NCI-H748 treated with DMSO at 0.1 percent for 48 hours (cell line): ENCODE measurements around the gene NEK6.
A peak's percentile ranks its signal among the peaks of the same experiment; 100 is the strongest.

ENCODE experiments used
- DNase-seq: peaks from one replicate; lab custom pipeline; 2025; lab: John Stamatoyannopoulos, UW

NEK6 gene

GRCh38 chr9:124296796-124297550 is 39.2 kb downstream of the NEK6 start:
- no peak for DNase-seq

- DNase-seq: no peak
These were observed 39.8 kb downstream of the NEK6 start for GRCh38 chr9:124297551-124297901.

DNA sequence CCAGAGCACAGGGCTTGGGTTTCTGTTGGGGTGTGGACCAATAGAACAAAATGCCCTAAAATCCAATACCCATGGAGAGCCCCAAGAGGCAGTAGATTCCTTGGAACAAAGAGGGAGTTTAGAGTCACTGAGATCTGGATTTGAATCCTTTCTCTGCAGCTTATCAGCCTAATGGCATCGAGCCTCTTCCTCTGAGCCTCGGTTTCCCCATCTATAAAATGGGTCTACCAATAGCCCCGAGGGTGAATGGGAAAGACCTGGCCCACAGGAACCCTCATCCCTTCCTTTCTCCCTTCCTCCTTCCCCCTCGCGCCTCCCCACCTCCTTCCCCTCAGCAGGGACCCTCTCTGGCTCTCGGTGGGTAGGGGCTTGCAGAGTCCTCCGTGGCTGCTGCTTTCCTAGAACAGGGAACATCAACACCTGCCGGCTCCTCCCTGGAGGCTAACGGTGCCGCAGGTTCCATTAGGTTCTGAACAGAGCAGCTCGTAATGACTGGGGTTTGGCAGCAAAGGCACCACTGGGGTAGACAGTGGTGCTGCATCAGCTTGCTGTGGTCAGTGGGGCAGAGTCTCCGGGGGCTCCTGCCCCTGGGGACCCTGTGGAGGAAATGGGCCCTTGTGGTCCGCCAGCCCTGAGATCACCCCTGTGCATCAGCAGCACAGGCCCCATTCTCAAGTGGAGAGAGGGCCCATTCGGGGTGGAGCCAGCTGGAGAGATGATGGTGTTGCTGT is 40.3 kb downstream of the NEK6 start:
- DNase-seq: no peak

DNA sequence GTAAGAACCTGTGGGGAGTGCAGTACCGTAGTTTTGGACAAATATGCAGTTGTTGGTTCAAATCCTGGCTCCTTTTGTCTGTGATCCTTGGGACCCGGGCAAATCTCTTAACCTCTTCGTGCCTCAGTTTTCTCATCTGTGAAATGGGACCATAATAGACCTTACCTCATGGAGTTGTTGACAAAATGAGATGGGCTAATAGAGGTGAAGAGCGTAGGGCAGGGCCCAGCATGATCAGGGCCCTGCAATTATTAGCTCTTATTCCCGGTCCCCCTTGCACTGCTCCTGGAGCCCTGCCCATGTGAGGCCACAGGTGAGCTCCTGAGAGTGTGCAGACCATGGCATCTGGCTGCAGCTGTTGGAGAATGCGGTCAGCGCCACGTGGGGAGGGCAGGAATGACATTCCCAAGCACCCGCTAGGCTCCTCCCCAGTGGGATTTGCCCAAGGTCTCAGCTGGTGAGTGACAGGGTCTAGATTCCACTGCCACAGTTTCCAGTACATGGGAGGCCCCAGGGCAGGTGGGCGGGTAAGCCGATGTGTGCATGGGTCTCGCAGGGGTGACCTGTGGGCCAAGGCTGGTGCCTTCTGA is 41.0 kb downstream of the NEK6 start:
- DNase-seq: no peak

DNA sequence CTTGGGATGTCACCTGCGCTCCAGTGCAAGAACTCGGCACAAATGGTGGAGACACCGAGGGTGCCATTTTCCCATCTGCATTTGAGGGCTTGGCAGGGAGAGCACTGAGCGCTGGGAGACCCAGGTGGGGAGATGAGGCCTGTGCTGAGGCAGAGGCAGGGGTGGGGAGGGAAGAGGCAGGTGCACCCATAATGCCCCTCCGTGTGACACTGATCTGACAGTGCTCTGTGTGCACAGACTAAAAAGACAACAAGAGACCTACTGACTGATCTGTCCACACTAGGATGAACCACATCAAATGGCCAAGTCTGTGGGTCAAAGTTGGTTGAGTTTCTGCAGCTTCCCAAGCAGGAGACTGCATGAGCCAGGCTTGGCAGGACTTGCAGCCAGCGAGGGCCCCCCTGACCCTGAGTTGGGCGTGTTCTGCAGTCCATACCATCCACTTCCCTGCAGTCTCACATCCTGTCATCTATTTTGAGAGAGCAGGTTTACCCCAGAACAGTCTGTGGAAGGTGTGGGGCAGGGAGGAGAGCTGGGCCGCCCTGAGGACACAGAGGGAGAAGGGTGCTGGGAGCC is 41.9 kb downstream of the NEK6 start:
- no peak for DNase-seq

DNA sequence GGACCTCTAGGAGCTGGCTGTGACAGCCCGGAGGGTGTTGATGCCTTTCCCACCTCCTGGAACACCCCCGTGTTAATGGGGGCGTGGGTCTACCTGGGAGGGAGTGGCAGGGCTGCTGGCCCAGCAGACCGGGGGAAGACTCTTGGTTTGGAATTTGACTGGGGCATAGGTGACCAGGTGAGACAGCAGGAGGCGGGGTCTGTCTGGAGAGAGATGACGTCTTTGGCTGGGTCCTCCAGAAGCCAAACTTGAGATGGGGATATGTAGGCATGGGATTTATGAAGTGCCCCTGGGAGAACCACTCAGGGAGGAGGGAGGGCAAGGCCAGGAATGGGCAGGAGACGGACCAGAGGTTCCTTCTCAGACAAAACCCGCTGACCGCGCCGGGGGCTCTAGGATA is 42.6 kb downstream of the NEK6 start:
- DNase-seq: no peak

DNA sequence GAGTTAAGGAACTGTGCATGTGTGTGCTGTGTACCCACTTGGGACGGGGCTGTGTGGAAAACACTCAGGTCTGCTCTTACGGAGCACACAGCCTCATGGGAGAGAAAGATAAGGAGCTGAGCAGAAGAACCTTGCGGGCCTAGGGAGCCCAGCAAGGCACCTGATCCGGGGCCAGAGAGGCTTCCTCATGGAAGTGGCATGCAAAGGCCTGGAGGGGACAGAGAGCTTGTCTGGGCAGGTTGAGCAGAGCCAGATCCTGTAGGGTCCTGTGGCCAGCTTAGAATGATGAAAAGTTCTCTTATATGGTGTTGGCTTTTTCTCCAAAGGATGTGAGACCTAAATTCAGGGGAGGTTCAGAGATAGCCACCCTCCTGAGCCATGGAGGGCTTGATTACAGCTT is 45.2 kb downstream of the NEK6 start:
- DNase-seq: no peak

- DNase-seq: no peak
These were observed 46.0 kb downstream of the NEK6 start for GRCh38 chr9:124303762-124304161.

DNA sequence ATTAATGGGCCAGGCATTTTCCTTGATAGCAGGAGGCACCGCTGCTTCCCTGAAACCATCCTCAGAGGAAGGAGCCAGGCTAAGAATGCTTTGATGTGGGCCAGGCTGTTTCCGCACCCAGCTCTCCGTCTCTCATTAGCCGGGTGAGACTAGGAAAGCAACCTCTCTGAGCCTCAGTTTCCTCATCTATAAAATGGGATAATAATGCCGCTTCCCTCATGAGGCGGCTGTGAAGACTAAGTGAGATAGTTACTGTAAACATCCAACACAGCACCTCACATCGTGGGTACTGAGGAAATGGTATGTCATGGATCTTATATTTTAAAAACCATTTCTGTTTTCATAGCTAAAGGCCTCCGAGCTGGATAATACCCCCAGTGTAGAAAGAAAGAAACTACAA is 46.5 kb downstream of the NEK6 start:
- DNase-seq: no peak

GRCh38 chr9:124306098-124306735 is 48.5 kb downstream of the NEK6 start:
- DNase-seq: no peak

DNA sequence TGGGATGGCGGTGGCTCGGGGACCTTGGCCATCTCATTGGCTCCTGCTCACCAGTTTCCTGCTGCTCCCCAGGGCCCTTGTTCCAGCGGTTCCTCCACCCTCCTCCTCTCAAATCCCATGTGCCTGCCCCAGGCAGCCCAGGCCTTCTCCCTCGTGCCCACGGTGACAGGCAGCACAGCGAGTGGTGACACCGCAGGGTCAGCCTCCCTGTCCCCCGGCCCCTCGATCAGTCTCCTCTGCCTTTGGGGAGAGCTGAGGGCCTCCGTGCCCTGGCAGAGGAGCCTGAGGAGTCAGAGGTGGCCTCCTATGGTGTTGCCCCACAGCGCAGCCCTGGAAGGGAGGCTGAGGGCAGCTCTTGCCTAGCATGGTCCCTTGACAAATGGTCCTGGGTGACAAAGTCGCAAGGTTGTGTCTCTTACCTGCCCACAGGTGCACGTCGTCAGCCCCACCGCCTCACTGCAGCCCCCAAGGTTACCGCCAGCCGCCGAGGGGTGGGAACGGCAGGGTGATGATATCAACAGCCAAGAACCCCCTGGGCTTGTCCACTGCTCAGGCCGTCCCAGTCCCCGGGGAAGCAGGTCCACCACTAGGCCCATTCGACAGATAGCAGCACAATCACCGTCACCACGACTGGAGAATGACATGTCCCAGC is 49.8 kb downstream of the NEK6 start:
- DNase-seq: no peak

- no peak for DNase-seq
These were observed 51.1 kb downstream of the NEK6 start for GRCh38 chr9:124308606-124309491.

DNA sequence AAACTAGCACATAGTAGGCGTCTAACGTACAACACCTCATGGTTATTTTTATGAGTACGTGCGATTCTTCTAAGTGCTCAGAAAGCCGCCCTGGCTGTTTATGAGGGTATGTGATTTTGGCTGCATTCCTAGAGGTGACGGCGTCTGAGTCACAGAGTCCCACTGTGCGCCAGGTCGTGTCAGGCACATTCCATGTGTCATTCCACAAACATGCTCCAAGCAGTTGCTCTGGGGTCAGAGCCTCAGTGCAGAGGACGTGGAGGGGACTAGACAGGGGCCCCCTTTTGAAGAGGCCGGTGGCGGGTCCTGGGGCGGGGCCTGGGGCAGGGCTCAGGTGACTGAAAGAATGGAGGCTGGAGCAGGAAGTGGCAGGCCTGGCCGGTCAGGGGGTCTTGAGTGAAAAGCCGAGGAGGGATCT is 51.9 kb downstream of the NEK6 start:
- DNase-seq: no peak

- DNase-seq: no peak
These were observed 53.5 kb downstream of the NEK6 start for GRCh38 chr9:124311283-124311682.

GRCh38 chr9:124312290-124313265 is 54.8 kb downstream of the NEK6 start:
- no peak for DNase-seq

DNA sequence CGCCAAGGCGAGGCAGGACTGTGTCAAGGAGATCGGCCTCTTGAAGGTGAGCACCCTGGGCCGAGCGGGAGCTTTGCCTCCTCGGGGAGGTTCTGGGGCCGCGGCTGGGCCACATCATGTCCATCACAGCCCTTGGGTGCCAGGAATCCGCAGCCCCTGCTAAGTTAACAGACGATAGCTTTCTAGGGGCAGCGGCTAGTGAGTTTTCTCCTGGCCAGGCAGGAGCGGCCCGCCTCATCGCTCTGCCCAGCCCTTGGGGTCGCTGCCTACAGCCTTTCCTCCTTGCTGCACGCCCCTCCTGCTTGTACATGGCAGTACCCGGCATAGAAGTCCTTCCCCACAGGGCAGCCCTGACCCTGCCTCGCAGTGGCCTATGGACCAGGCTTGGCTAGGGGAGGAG is 56.2 kb downstream of the NEK6 start:
- no peak for DNase-seq

DNA sequence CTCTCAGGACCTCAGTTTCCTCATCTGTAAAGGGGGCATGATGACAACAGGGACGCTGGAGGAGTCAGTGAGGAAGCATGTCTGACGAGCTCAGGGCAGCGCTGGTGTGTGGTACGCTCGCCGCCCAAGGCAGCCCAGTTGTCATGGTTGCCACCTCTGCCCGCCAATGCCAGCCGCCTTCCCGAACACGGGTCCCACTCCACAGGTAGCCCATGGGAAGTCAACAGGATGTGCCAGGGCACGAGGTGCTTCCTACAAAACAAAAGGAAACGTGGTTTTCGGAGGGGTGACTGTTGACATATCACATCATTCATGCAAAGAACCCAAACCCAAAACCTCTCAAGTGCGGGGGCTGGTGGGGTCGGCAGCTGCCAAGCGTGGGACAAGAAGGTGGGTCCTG is 58.1 kb downstream of the NEK6 start:
- DNase-seq: no peak

GRCh38 chr9:124320062-124320973 is 62.6 kb downstream of the NEK6 start:
- DNase-seq: peak; percentile 51

DNA sequence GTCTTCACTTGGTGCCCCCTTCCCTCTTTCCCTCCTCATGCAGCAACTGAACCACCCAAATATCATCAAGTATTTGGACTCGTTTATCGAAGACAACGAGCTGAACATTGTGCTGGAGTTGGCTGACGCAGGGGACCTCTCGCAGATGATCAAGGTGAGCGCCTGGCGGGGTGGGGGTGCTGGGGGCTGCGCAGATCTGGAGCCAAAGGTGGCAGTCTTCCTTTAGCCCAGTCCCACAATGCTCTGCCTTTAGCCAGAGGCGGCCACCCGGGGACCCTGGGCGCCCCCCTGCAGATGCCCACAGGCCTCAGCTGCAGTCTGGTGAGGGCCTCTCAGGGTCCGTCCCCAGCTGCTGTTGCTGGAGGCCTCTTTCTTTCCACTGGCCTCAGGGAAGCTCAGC is 63.7 kb downstream of the NEK6 start:
- no peak for DNase-seq
